Prostate gland (tissue), 2 donors: ENCODE results near the gene PIGH. TPM values are rescaled to one million over a fixed set of nuclear protein-coding genes. Genes with fewer than 3 reads are reported as not detected.

Source experiments
- DNase-seq: peaks from one replicate; pipeline ENCODE4 v3.0.0-alpha.2; 2019; ENCODE audit warnings: low spot score
- H3K27ac ChIP-seq, 2 donors: fragments of 200-600 bp; sonication (generic); 2 replicates each; pipeline ENCODE4 v1.5.1; 2017 to 2019
- H3K27me3 ChIP-seq: fragments of 200-600 bp; sonication (generic); replicated peaks from 2 replicates; pipeline ENCODE4 v1.5.1; 2019; ENCODE audit not compliant: insufficient read depth
- H3K36me3 ChIP-seq, 2 donors: fragments of 200-600 bp; sonication (generic); 1 replicate in 1 of 2; 2 replicates in 1 of 2; pipeline versions ENCODE4 v1.5.1 to v1.8.1; 2017 to 2019
- H3K4me1 ChIP-seq: fragments of 200-600 bp; sonication (generic); replicated peaks from 2 replicates; pipeline ENCODE4 v1.5.1; 2019
- H3K4me3 ChIP-seq, 2 donors: fragments of 200-600 bp; sonication (generic); 2 replicates each; pipeline ENCODE4 v1.5.1; 2017 to 2019
- H3K9me3 ChIP-seq: fragments of 200-600 bp; sonication (generic); 2 replicates; pipeline ENCODE4 v1.5.1; 2017
- CTCF ChIP-seq, 4 experiments: fragments of 200-600 bp in 2 of 4; fragments of 450-650 bp in 2 of 4; sonication (generic) in 2 of 4; IDR thresholded peaks; 1 replicate in 3 of 4; 2 replicates in 1 of 4; pipeline ENCODE4 v1.5.1; 2016 to 2019; ENCODE audit warnings: antibody characterized with exemption in 4 of 4, mild to moderate bottlenecking in 2 of 4, moderate library complexity in 2 of 4
- POLR2A ChIP-seq: fragments of 450-650 bp; IDR thresholded peaks from one replicate; pipeline ENCODE4 v1.6.1; 2016; ENCODE audit warnings: antibody characterized with exemption, mild to moderate bottlenecking
- POLR2AphosphoS5 ChIP-seq: sonication (generic); formaldehyde crosslinking; IDR thresholded peaks from one replicate; pipeline ENCODE4 v1.6.1; 2017; ENCODE audit warnings: antibody characterized with exemption
- WGBS: methylation state at CpG from one replicate; pipeline ENCODE4 v1.1.5; 2018; 5-methylcytosine and 5-hydroxymethylcytosine counted together
- intact Hi-C: fragments of 100-400 bp; cut with DNase I; formaldehyde crosslinking; loops from one replicate; pipeline ENCODE4 v1.14.2; 2022
- total RNA-seq, 2 donors: library from RNA; depleted of rRNA; stranded (reverse); fragments of >200 nt; gene quantifications; one replicate each; pipeline ENCODE4 v1.1.0, GENCODE V29; 2016

Gene PIGH
- total RNA-seq, 2 donors from 2014 or later, result 41.5 to 128 TPM

- H3K27ac ChIP-seq, result peak overlapping the region; percentile 86 to 89
- no peak overlapping the region for H3K4me3 ChIP-seq
- no peaks in the 10 kb centered on the region for H3K27me3 ChIP-seq
- intact Hi-C loops, result no loop called here
- peak; percentile 22 for DNase-seq
- no peaks in the 10 kb centered on the region for H3K9me3 ChIP-seq
- no peaks in the 10 kb centered on the region for H3K36me3 ChIP-seq
- TF ChIP-seq CTCF (IDR thresholded peaks at IDR 0.05) (peak; percentile 40 to 84 (median 74)), POLR2AphosphoS5 (peak; percentile 28), POLR2A (no peak)
- H3K4me1 ChIP-seq, result peaks cover 1% of the 10 kb centered on the region
These were observed 18.6 kb upstream of the PIGH start for GRCh38 chr14:67618617-67619063.

GRCh38 chr14:67610491-67610890 is 10.4 kb upstream of the PIGH start:
- H3K4me3 ChIP-seq, result no peak overlapping the region
- no peak for DNase-seq
- WGBS, result 88% methylated on average over 1 of the region's 1 CpG
- TF ChIP-seq POLR2A (no peak), CTCF (IDR thresholded peaks at IDR 0.05) (no peak), POLR2AphosphoS5 (no peak)
- no peaks in the 10 kb centered on the region for H3K27me3 ChIP-seq
- intact Hi-C loops, result no loop called here
- H3K4me1 ChIP-seq, result no peaks in the 10 kb centered on the region
- H3K27ac ChIP-seq, result no peak overlapping the region
- H3K36me3 ChIP-seq, result no peaks in the 10 kb centered on the region
- H3K9me3 ChIP-seq, result no peaks in the 10 kb centered on the region

- H3K4me3 ChIP-seq, result no peak overlapping the region
- H3K27ac ChIP-seq, result no peak overlapping the region
- no peak for DNase-seq
- no peaks in the 10 kb centered on the region for H3K9me3 ChIP-seq
- 63% methylated on average over 10 of the region's 10 CpGs for WGBS
- intact Hi-C loops, result no loop called here
- TF ChIP-seq CTCF (IDR thresholded peaks at IDR 0.05), result no peak
- TF ChIP-seq POLR2A, result no peak
- no peak for TF ChIP-seq POLR2AphosphoS5
- H3K36me3 ChIP-seq, result no peaks in the 10 kb centered on the region
- no peaks in the 10 kb centered on the region for H3K4me1 ChIP-seq
- no peaks in the 10 kb centered on the region for H3K27me3 ChIP-seq
These were observed 9.7 kb upstream of the PIGH start for GRCh38 chr14:67609642-67610310.

GRCh38 chr14:67607646-67608045 is 7.6 kb upstream of the PIGH start:
- no peak for TF ChIP-seq CTCF (IDR thresholded peaks at IDR 0.05)
- no peak for TF ChIP-seq POLR2A
- TF ChIP-seq POLR2AphosphoS5, result no peak
- WGBS, result 95% methylated on average over 5 of the region's 5 CpGs
- Histone ChIP-seq H3K36me3 (no peaks in the 10 kb centered on the region), H3K27me3 (no peaks in the 10 kb centered on the region), H3K9me3 (no peaks in the 10 kb centered on the region), H3K27ac (no peak overlapping the region), H3K4me3 (no peak overlapping the region), H3K4me1 (no peaks in the 10 kb centered on the region)
- intact Hi-C loops, result no loop called here
- no peak for DNase-seq

GRCh38 chr14:67602995-67603545 is 3.0 kb upstream of the PIGH start:
- Histone ChIP-seq H3K9me3 (no peaks in the 10 kb centered on the region), H3K27ac (no peak overlapping the region), H3K4me3 (no peak overlapping the region), H3K4me1 (no peaks in the 10 kb centered on the region), H3K36me3 (no peaks in the 10 kb centered on the region), H3K27me3 (no peaks in the 10 kb centered on the region)
- TF ChIP-seq CTCF (IDR thresholded peaks at IDR 0.05) (no peak), POLR2A (no peak), POLR2AphosphoS5 (no peak)
- intact Hi-C loops, result no loop called here
- WGBS, result 74% methylated on average over 5 of the region's 5 CpGs
- no peak for DNase-seq
